ENCODE results near the gene PCNX2.

PCNX2 gene

GRCh38 chr1:233333086-233333485 lies 37.6 kb upstream of the PCNX2 start:
- Histone ChIP-seq H3K27me3 (replicated peaks; ENCODE audit: control insufficient read depth, insufficient read depth, low read length) (no peaks in the 10 kb centered on the region), H3K4me3 (replicated peaks; ENCODE audit: low read depth, low read length) (no peak overlapping the region), H3K36me3 (ENCODE audit: control insufficient read depth, insufficient read depth, low read length) (no peaks in the 10 kb centered on the region)
- no peak for DNase-seq (ENCODE audit: extremely low read depth, insufficient read length)
- TF ChIP-seq CTCF (IDR thresholded peaks at IDR 0.05; ENCODE audit: insufficient read depth, low read length, poor library complexity, severe bottlenecking), result no peak

- no peak for TF ChIP-seq CTCF (IDR thresholded peaks at IDR 0.05; ENCODE audit: insufficient read depth, low read length, poor library complexity, severe bottlenecking)
- Histone ChIP-seq H3K27me3 (replicated peaks; ENCODE audit: control insufficient read depth, insufficient read depth, low read length) (no peaks in the 10 kb centered on the region), H3K36me3 (ENCODE audit: control insufficient read depth, insufficient read depth, low read length) (no peaks in the 10 kb centered on the region), H3K4me3 (replicated peaks; ENCODE audit: low read depth, low read length) (no peak overlapping the region)
- DNase-seq (ENCODE audit: extremely low read depth, insufficient read length), result no peak
Measured at GRCh38 chr1:233331676-233332519, 36.4 kb upstream of the PCNX2 start.

GRCh38 chr1:233328142-233328921 lies 32.8 kb upstream of the PCNX2 start:
- DNase-seq (ENCODE audit: extremely low read depth, insufficient read length), result peak; percentile 38

GRCh38 chr1:233327651-233328141 lies 32.2 kb upstream of the PCNX2 start, which contains the start of gene MAP3K21:
MAP3K21 (plus strand) TSS chr1:233327724; CDS start chr1:233328029, 305 bp downstream.
- TF ChIP-seq CTCF (IDR thresholded peaks at IDR 0.05; ENCODE audit: insufficient read depth, low read length, poor library complexity, severe bottlenecking), result no peak
- Histone ChIP-seq H3K4me3 (replicated peaks; ENCODE audit: low read depth, low read length) (peak within 1 kb of the TSS; percentile 63), H3K36me3 (ENCODE audit: control insufficient read depth, insufficient read depth, low read length) (no peaks in the 10 kb centered on the region), H3K27me3 (replicated peaks; ENCODE audit: control insufficient read depth, insufficient read depth, low read length) (no peaks in the 10 kb centered on the region)
- DNase-seq (ENCODE audit: extremely low read depth, insufficient read length), result no peak

More at GRCh38 chr1:233328142-233328921, 32.8 kb upstream of the PCNX2 start:
- Histone ChIP-seq H3K27me3 (replicated peaks; ENCODE audit: control insufficient read depth, insufficient read depth, low read length) (no peaks in the 10 kb centered on the region), H3K4me3 (replicated peaks; ENCODE audit: low read depth, low read length) (peak overlapping the region; percentile 63), H3K36me3 (ENCODE audit: control insufficient read depth, insufficient read depth, low read length) (no peaks in the 10 kb centered on the region)
- no peak for TF ChIP-seq CTCF (IDR thresholded peaks at IDR 0.05; ENCODE audit: insufficient read depth, low read length, poor library complexity, severe bottlenecking)

GRCh38 chr1:233326811-233327650 lies 31.5 kb upstream of the PCNX2 start:
- no peak for TF ChIP-seq CTCF (IDR thresholded peaks at IDR 0.05; ENCODE audit: insufficient read depth, low read length, poor library complexity, severe bottlenecking)
- peak; percentile 86 for DNase-seq (ENCODE audit: extremely low read depth, insufficient read length)
- H3K36me3 ChIP-seq (ENCODE audit: control insufficient read depth, insufficient read depth, low read length), result no peaks in the 10 kb centered on the region
- H3K27me3 ChIP-seq (replicated peaks; ENCODE audit: control insufficient read depth, insufficient read depth, low read length), result no peaks in the 10 kb centered on the region; the same call in 1 of the 2 replicates
- H3K4me3 ChIP-seq (replicated peaks; ENCODE audit: low read depth, low read length), result peak overlapping the region; percentile 4; the same call in 1 of the 2 replicates

All from GM06990 (cell line).